GM04504 (cell line): ENCODE data around the gene RTN4IP1.
"Not testable (repeated sequence)": the region's sequence is repeated elsewhere in the genome, so short reads cannot be mapped to it uniquely, and the experiment has no call there.

ENCODE experiments used
- DNase-seq: peaks from one replicate; pipeline ENCODE4 v3.0.0-alpha.2; 2012; ENCODE audit warnings: low read depth

RTN4IP1 gene

GRCh38 chr6:106627760-106628159, 1.5 kb downstream of the RTN4IP1 start:
- not testable (repeated sequence) for DNase-seq

DNA sequence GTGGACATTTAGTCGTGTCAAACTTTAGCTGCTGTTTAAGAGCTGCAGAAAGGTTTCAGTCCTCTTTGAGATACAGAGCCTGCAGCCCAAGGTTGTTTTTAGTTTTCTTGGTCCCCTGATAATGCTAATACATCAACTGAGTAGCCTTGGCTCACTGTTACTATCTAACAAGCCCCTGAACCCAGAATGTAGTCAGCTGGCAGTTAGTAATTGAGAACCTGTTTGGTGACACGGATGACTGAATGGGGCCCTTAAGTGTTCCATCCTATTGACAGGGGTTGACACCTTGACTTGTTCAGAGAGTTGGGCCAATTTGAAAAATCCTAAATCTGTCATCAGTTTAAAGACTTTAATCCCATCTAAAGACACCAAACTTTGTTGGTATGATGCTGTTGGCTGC, 2.8 kb downstream of the RTN4IP1 start:
- no peak for DNase-seq

- no peak for DNase-seq
These were observed 6.3 kb downstream of the RTN4IP1 start for GRCh38 chr6:106623039-106623438.

DNA sequence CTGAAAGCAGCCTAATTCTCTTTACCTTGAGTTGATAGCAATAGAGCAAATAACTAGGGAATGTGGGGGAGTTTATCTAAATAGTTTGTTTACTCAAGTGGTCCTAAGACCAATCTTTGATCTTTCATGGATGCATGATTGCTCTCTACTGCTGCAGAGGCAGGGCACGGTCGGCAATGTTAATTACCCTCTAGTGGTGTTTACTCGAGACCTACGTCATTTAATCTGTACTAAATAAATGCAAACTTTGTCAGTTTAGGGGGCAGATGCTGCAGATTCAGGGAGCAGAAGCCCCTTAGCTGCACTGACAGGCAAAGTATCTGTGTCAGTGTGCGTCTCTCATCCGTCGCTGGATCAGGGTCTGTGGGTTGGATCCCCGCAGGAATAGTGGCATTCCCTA, 6.9 kb downstream of the RTN4IP1 start:
- DNase-seq, result no peak

GRCh38 chr6:106620931-106621672, 8.2 kb downstream of the RTN4IP1 start:
- no peak for DNase-seq

GRCh38 chr6:106619223-106619622, 10.1 kb downstream of the RTN4IP1 start:
- DNase-seq, result no peak

DNA sequence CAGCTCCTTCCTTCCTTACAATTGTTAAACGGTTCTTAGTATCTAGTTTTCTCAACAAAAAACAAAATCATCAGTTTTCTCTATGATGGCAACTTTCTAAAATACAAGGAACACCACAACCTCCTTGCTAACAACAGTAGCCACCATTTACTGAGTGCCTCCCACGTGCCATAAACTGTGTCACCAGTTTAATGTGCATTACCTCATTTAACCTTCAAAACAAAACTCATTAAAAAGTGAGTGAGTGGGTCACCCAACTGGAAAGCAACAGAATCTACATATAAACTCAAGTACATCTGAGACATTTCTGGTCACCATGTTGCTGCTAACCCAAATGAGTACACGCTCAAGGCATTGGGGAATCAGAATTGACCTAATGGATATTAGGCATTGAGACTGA, 11.0 kb downstream of the RTN4IP1 start:
- DNase-seq, result no peak

GRCh38 chr6:106617857-106618256, 11.4 kb downstream of the RTN4IP1 start:
- DNase-seq, result no peak

GRCh38 chr6:106617302-106617701, 12.0 kb downstream of the RTN4IP1 start:
- no peak for DNase-seq

DNA sequence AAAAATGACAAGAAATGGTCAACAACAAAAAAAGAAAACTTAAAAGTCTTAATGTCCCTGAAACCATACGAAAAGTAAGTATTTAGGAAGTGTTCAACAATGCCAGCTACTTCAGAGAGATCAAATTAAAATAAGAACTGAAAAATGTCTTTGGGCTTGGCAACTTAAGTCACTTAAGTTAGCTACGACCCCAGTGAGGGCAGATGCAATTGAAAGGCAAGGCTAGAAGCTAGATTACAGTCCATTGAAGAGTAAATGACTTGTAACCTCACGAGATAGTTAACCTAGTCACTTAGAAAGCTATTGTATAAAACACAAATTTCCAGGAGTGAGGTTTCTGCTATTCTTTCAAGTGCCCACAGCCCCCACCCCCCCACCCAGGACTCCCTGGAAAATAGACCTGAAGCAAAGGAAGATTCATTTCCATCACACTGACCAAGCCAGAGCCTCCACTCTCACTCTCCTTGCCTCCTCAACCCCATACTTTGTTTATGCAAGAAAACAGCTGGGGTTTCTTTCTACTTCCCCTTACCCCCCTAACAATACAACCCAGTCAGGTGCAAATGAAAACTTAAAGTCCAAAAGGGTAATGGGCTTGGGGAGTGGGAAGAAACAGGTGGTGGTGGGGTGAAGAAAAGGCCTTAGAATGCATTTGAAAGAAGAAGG, 14.6 kb downstream of the RTN4IP1 start:
- no peak for DNase-seq

DNA sequence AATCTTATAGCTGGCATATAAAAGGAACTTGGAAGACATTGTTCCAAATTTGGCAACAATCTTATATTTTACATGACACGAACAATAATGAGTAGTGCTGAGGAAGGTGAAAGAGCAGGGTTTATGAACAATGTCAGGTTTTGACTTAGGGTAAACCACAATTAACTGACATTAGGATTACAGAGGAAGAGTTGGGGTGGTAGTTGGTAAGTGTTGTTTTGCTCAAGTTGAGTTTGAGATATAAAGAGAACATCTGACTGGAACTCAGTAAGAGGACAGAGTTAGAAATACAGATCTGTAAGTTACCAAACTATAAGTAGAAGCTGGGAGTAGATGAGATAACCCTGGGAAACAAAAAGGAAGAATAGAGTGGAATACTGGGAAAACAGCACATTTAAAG, 15.1 kb downstream of the RTN4IP1 start:
- no peak for DNase-seq

- DNase-seq, result no peak
These were observed 15.7 kb downstream of the RTN4IP1 start for GRCh38 chr6:106613590-106613989.

DNA sequence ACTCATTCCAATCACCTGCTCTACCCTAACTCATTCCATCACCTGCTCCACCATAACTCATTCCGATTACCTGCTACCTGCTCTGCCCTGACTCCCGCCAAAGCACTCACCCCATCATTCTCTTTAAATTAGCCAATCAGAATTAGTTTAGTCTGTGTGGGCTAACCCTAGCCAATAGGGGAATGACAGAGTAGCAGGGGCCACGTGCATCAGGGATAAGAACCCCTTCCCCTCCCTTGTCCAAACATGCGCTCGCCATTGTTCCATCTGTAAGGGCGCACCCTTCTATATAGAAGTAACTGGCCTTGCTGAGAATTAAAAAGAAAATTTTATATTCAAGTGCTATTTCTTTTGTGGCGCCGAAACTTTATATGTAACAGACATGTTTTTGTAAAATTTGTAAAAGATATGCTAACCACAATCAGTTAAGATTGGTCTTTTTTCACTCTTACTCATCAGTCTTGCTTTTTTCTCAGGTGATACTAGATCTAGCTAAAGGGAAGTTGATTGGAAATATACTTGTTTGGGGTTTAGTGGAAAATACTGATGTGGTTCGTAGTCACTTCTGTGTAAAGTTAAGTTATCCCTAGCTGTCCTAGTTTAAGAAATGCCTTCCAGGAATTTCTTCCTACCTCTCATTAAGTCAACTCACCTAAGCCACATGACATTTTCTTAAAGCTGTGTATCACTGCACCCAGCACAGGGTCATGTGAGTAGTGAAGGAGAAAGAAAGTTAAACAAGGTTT, 16.5 kb downstream of the RTN4IP1 start:
- no peak for DNase-seq

GRCh38 chr6:106611030-106611429, 18.3 kb downstream of the RTN4IP1 start:
- DNase-seq, result no peak

- no peak for DNase-seq
These were observed 19.6 kb downstream of the RTN4IP1 start for GRCh38 chr6:106609699-106610098.

- peak; percentile 23 for DNase-seq
These were observed 21.1 kb downstream of the RTN4IP1 start for GRCh38 chr6:106608080-106608668.

GRCh38 chr6:106600329-106600728, 29.0 kb downstream of the RTN4IP1 start:
- DNase-seq, result no peak

DNA sequence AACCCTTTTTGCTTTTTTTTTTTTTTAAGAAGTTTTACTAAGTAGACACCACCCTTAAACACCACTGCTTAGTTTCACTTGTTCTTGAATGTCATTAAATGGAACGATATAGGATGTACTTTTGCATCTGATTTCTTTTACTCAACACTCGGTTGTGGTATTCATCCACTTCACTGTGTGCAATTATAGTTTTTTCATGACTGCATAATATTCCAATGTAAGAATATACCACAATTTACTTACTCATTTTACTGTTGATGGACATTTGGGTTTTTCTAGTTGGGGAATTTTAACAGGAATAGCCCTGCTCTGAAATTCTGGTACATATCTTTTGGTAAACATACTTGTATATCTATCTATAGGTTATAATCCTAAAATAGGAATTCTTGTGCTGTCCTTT, 29.9 kb downstream of the RTN4IP1 start:
- no peak for DNase-seq

GRCh38 chr6:106591111-106591825, 38.0 kb downstream of the RTN4IP1 start:
- DNase-seq, result peak; percentile 50

- DNase-seq, result not testable (repeated sequence)
These were observed 40.4 kb downstream of the RTN4IP1 start for GRCh38 chr6:106588937-106589336.

- DNase-seq, result no peak
These were observed 42.4 kb downstream of the RTN4IP1 start for GRCh38 chr6:106586815-106587415.

DNA sequence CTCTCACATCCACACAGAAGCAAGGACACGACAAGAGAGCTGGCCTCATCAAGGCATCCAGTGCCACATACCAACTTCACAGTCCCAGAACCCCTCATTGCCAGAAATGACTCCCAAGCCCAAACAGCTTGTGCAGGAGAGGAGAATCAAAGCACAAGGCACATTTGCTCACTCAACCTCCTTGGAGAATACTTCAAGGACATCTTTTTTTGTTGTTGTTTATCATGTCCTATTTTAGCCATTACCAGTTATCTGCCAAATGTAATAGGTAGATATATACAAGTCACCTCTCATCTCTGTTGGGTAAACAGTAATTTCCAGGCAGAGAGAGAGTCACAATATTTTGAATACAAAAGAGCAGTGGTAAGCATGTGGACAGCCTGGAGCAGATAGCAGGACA, 47.8 kb downstream of the RTN4IP1 start:
- no peak for DNase-seq
